H9 (cell line): ENCODE data around the gene VPS4A. TPM values are rescaled to one million over a fixed set of nuclear protein-coding genes. Genes with fewer than 3 reads are reported as not detected.
A peak's percentile ranks its signal among the peaks of the same experiment; 100 is the strongest.

ENCODE experiments used
- DNase-seq: peaks from one replicate; pipeline ENCODE4 v3.0.0-alpha.2; 2017
- H2AFZ ChIP-seq: one replicate; pipeline ENCODE4 v1.6.1; 2013; ENCODE audit warnings: mild to moderate bottlenecking, low read length, control low read depth, moderate library complexity
- H2AK5ac ChIP-seq: 2 replicates; pipeline ENCODE4 v1.6.1; 2013; ENCODE audit warnings: low read length, control low read depth, mixed read lengths; ENCODE audit not compliant: insufficient read length
- H2BK120ac ChIP-seq: one replicate; pipeline ENCODE4 v1.6.1; 2013; ENCODE audit warnings: low read depth, mild to moderate bottlenecking, low read length, control low read depth, inconsistent platforms; ENCODE audit not compliant: poor library complexity, severe bottlenecking
- H2BK12ac ChIP-seq: 2 replicates; pipeline ENCODE4 v1.6.1; 2013; ENCODE audit warnings: low read length, control low read depth, mixed read lengths, low read depth; ENCODE audit not compliant: insufficient read length
- H2BK15ac ChIP-seq: 2 replicates; pipeline ENCODE4 v1.6.1; 2013; ENCODE audit warnings: low read depth, low read length, control low read depth
- H2BK20ac ChIP-seq: one replicate; pipeline ENCODE4 v1.6.1; 2013; ENCODE audit warnings: low read depth, mild to moderate bottlenecking, low read length, control low read depth, inconsistent platforms; ENCODE audit not compliant: poor library complexity, severe bottlenecking
- H2BK5ac ChIP-seq: 2 replicates; pipeline ENCODE4 v1.6.1; 2013; ENCODE audit warnings: low read length, control low read depth, mixed read lengths; ENCODE audit not compliant: insufficient read length
- H3K14ac ChIP-seq: 2 replicates; pipeline ENCODE4 v1.6.1; 2013; ENCODE audit warnings: low read length, control low read depth; ENCODE audit not compliant: insufficient read depth
- H3K18ac ChIP-seq: 2 replicates; pipeline ENCODE4 v1.6.1; 2013; ENCODE audit warnings: low read depth, mild to moderate bottlenecking, mixed read lengths, low read length, control low read depth; ENCODE audit not compliant: insufficient read length
- H3K23ac ChIP-seq: 2 replicates; pipeline ENCODE4 v1.6.1; 2013; ENCODE audit warnings: low read length, control low read depth, mixed read lengths, low read depth; ENCODE audit not compliant: insufficient read length
- H3K23me2 ChIP-seq: 2 replicates; pipeline ENCODE4 v1.6.1; 2013; ENCODE audit warnings: low read depth, mild to moderate bottlenecking, mixed read lengths, low read length, control low read depth; ENCODE audit not compliant: insufficient read length, poor library complexity, severe bottlenecking
- H3K27ac ChIP-seq: 2 replicates; pipeline ENCODE4 v1.5.1; 2013; ENCODE audit warnings: low read length, control low read depth, mixed read lengths, low read depth; ENCODE audit not compliant: insufficient read length
- H3K27me3 ChIP-seq: 2 replicates; pipeline ENCODE4 v1.6.1; 2013; ENCODE audit warnings: low read length, control low read depth, inconsistent platforms; ENCODE audit not compliant: insufficient read depth
- H3K4ac ChIP-seq: 2 replicates; pipeline ENCODE4 v1.6.1; 2013; ENCODE audit warnings: low read depth, mild to moderate bottlenecking, control low read depth, inconsistent platforms, low read length, moderate library complexity
- H3K4me1 ChIP-seq: 2 replicates; pipeline ENCODE4 v1.6.1; 2013; ENCODE audit warnings: low read length, control low read depth, inconsistent platforms; ENCODE audit not compliant: insufficient read depth
- H3K4me2 ChIP-seq: 2 replicates; pipeline ENCODE4 v1.6.1; 2013; ENCODE audit warnings: low read length, control low read depth, mixed read lengths; ENCODE audit not compliant: insufficient read length, insufficient read depth
- H3K56ac ChIP-seq: 2 replicates; pipeline ENCODE4 v1.6.1; 2013; ENCODE audit warnings: low read depth, mild to moderate bottlenecking, mixed read lengths, low read length, control low read depth; ENCODE audit not compliant: insufficient read length
- H3K79me1 ChIP-seq: 2 replicates; pipeline ENCODE4 v1.6.1; 2013; ENCODE audit warnings: low read depth, mild to moderate bottlenecking, moderate library complexity, low read length, control low read depth, inconsistent platforms; ENCODE audit not compliant: insufficient read depth, poor library complexity, severe bottlenecking
- H3K79me2 ChIP-seq: 2 replicates; pipeline ENCODE4 v1.6.1; 2013; ENCODE audit warnings: low read length, control low read depth, inconsistent platforms; ENCODE audit not compliant: insufficient read depth
- H3K9ac ChIP-seq: 2 replicates; pipeline ENCODE4 v1.6.1; 2013; ENCODE audit warnings: low read length, control low read depth, mixed read lengths; ENCODE audit not compliant: insufficient read length; ENCODE audit errors: extremely low read depth
- H3K9me3 ChIP-seq: one replicate; pipeline ENCODE4 v1.6.1; 2013; ENCODE audit warnings: low read depth, low read length, inconsistent platforms; ENCODE audit not compliant: control insufficient read depth
- H3T11ph ChIP-seq: one replicate; pipeline ENCODE4 v1.6.1; 2013; ENCODE audit warnings: mild to moderate bottlenecking, low read length, control low read depth, inconsistent platforms
- H4K20me1 ChIP-seq: one replicate; pipeline ENCODE4 v1.6.1; 2013; ENCODE audit not compliant: control insufficient read depth, insufficient read length, insufficient read depth
- H4K5ac ChIP-seq: 2 replicates; pipeline ENCODE4 v1.6.1; 2013; ENCODE audit warnings: low read depth, mild to moderate bottlenecking, mixed read lengths, low read length, control low read depth; ENCODE audit not compliant: insufficient read length
- H4K8ac ChIP-seq: replicated peaks from 2 replicates; pipeline ENCODE4 v1.6.1; 2013; ENCODE audit warnings: low read length, control low read depth, mixed read lengths, low read depth; ENCODE audit not compliant: insufficient read length
- H4K91ac ChIP-seq: 2 replicates; pipeline ENCODE4 v1.6.1; 2013; ENCODE audit warnings: low read depth, mild to moderate bottlenecking, moderate library complexity, mixed read lengths, low read length, control low read depth; ENCODE audit not compliant: insufficient read length
- H3K27ac Mint-ChIP-seq, 3 experiments: 2 replicates in 2 of 3; 3 replicates in 1 of 3; pipeline ENCODE4 v1.8.0; 2020 to 2021; ENCODE audit warnings: mixed read lengths in 3 of 3, mild to moderate bottlenecking in 1 of 3, moderate library complexity in 1 of 3
- H3K27me3 Mint-ChIP-seq: 2 replicates; pipeline ENCODE4 v1.8.0; 2021; ENCODE audit warnings: low read depth, mild to moderate bottlenecking, moderate library complexity, mixed read lengths
- H3K36me3 Mint-ChIP-seq, 3 experiments: 2 replicates in 2 of 3; 3 replicates in 1 of 3; pipeline ENCODE4 v1.8.0; 2020 to 2021; ENCODE audit warnings: low read depth in 3 of 3, mixed read lengths in 3 of 3; ENCODE audit not compliant: insufficient read depth in 1 of 3
- H3K4me1 Mint-ChIP-seq, 2 experiments: 2 replicates each; pipeline ENCODE4 v1.8.0; 2020; ENCODE audit warnings: mixed read lengths in 2 of 2
- H3K4me3 Mint-ChIP-seq, 2 experiments: 2 replicates in 1 of 2; 3 replicates in 1 of 2; pipeline ENCODE4 v1.8.0; 2020 to 2021; ENCODE audit warnings: mild to moderate bottlenecking in 2 of 2, mixed read lengths in 2 of 2, moderate library complexity in 1 of 2
- H3K9me3 Mint-ChIP-seq, 2 experiments: 2 replicates in 1 of 2; 3 replicates in 1 of 2; pipeline ENCODE4 v1.8.0; 2020; ENCODE audit warnings: mild to moderate bottlenecking in 2 of 2, mixed read lengths in 2 of 2, moderate library complexity in 1 of 2
- WGBS: extraction: QIAGEN DNeasy Blood & Tissue Kit; methylation state at CpG from one replicate; pipeline ENCODE4 v1.1.7; 2013; ENCODE audit warnings: missing lambda C conversion rate, low lambda C conversion rate, mixed read lengths; ENCODE audit not compliant: insufficient read length; ENCODE audit errors: extremely low coverage; 5-methylcytosine and 5-hydroxymethylcytosine counted together
- total RNA-seq: library from RNA; stranded (reverse); gene quantifications from 2 replicates; pipeline ENCODE4 v1.2.1, GENCODE V29; 2021
- TF ChIP-seq, protein P1 (sequence below): fragments of 200-600 bp; sonication (generic); conservative IDR thresholded peaks from 3 replicates; pipeline ENCODE4 v1.8.0; 2021; ENCODE audit warnings: antibody characterized with exemption, mild to moderate bottlenecking

The VPS4A gene
- total RNA-seq, 1 experiment from 2014 or later, result 27.1 TPM

DNA sequence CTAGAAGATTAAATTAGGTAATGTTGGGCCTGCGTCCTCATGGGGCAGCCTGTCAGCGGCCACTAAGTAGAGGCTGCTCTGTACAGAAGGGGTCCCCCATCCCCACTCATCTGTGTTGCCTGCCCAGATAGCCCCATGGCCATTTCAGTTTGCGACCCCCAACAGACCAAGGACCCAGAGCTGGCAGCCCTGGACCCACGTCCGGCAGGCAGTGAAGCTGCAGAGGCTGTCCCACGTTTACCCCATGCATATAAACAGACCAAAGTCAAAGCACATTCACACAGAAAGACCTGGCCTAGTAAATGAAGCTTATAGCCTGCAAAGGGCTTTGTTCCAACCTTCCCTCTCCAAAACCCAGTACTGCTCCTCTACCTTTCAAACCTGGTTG lies 14.6 kb downstream of the VPS4A start:
- Mint-ChIP-seq H3K4me3 (no peak overlapping the region), H3K4me1 (peaks cover 19 to 23% of the 10 kb centered on the region in 2 experiments), H3K9me3 (no peaks in the 10 kb centered on the region), H3K36me3 (peaks cover 44 to 89% (median 76%) of the 10 kb centered on the region in 3 experiments), H3K27ac (peak overlapping the region in 2 of 3 experiments; percentile 58 to 59; a peak in 3 of 7 replicates), H3K27me3 (no peaks in the 10 kb centered on the region; the same call in 1 of the 2 replicates)
- no peak overlapping the region for H4K5ac ChIP-seq
- H3K9me3 ChIP-seq, result no peaks in the 10 kb centered on the region
- no peak overlapping the region for H3K4ac ChIP-seq
- H2BK20ac ChIP-seq, result no peak overlapping the region
- no peak overlapping the region for H3K18ac ChIP-seq
- no peak for DNase-seq
- H2BK120ac ChIP-seq, result no peak overlapping the region
- H3K27me3 ChIP-seq, result no peaks in the 10 kb centered on the region
- H3K56ac ChIP-seq, result no peak overlapping the region
- no peak overlapping the region for H4K8ac ChIP-seq
- no peak overlapping the region for H3K14ac ChIP-seq
- H3K79me2 ChIP-seq, result peaks cover 16% of the 10 kb centered on the region; the same call in 1 of the 2 replicates
- H4K91ac ChIP-seq, result no peak overlapping the region
- H2BK5ac ChIP-seq, result no peak overlapping the region
- peaks cover 5% of the 10 kb centered on the region for H3K79me1 ChIP-seq
- H3K4me1 ChIP-seq, result no peaks in the 10 kb centered on the region
- no peak overlapping the region for H3K27ac ChIP-seq
- H2BK12ac ChIP-seq, result no peak overlapping the region
- no peak overlapping the region for H3K4me2 ChIP-seq
- H2AK5ac ChIP-seq, result no peak overlapping the region
- no peak overlapping the region for H3T11ph ChIP-seq
- H2BK15ac ChIP-seq, result no peak overlapping the region
- H2AFZ ChIP-seq, result no peak overlapping the region
- H3K9ac ChIP-seq, result no peak overlapping the region
- H3K23ac ChIP-seq, result no peak overlapping the region
- H3K23me2 ChIP-seq, result peaks cover 6% of the 10 kb centered on the region
- TF ChIP-seq, protein P1, sequence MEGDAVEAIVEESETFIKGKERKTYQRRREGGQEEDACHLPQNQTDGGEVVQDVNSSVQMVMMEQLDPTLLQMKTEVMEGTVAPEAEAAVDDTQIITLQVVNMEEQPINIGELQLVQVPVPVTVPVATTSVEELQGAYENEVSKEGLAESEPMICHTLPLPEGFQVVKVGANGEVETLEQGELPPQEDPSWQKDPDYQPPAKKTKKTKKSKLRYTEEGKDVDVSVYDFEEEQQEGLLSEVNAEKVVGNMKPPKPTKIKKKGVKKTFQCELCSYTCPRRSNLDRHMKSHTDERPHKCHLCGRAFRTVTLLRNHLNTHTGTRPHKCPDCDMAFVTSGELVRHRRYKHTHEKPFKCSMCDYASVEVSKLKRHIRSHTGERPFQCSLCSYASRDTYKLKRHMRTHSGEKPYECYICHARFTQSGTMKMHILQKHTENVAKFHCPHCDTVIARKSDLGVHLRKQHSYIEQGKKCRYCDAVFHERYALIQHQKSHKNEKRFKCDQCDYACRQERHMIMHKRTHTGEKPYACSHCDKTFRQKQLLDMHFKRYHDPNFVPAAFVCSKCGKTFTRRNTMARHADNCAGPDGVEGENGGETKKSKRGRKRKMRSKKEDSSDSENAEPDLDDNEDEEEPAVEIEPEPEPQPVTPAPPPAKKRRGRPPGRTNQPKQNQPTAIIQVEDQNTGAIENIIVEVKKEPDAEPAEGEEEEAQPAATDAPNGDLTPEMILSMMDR, result no peak
- WGBS, result no CpG with 5 or more reads among the region's 6 CpGs
- peaks cover 2% of the 10 kb centered on the region for H4K20me1 ChIP-seq
